Spleen (tissue), 7 donors: ENCODE results near the gene NKAIN2.

ENCODE experiments used
- POLR2AphosphoS5 ChIP-seq, 3 donors: sonication (generic); formaldehyde crosslinking; IDR thresholded peaks; one replicate each; pipeline ENCODE4 v1.5.1; 2017; ENCODE audit warnings: antibody characterized with exemption in 3 of 3
- TF ChIP-seq, protein P1 (sequence below), 11 experiments: fragments of 200-600 bp in 7 of 11; fragments of 450-650 bp in 4 of 11; sonication (generic) in 4 of 11; IDR thresholded peaks in 8 of 11; conservative IDR thresholded peaks in 3 of 11; 1 replicate in 7 of 11; 2 replicates in 4 of 11; pipeline versions ENCODE4 v1.4.0 to v1.8.0; 2016 to 2021; ENCODE audit warnings: antibody characterized with exemption in 11 of 11, inconsistent platforms in 4 of 11, mild to moderate bottlenecking in 1 of 11
- donor health status: DM: no; HTN: no; CAD: no; lungs with moderate emphysema.
- donor health status: DM: no; HTN: no; CAD: no.
- donor health status: DM: no; HTN: no; CAD: no.

DNA sequence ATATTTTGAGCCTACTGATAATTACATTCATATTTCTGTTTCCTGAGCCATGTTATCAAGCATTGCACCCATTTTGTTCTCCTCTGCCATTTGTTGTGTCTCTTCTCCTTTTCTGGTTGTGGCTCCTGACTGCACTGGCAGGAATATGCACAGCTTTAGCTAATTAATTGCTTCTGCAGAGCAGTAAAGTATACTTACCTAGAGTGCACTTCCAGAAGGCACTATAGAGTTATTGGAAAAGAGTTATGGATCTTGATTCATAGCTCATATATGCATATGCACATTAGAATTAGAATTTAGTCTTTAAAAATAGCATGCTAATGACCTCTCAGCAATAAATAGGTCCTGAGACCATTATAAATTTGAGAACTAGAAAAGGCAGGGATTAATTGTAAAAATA lies 262.6 kb downstream of the NKAIN2 start:
- TF ChIP-seq POLR2AphosphoS5 (IDR thresholded peaks at IDR 0.05) = no peak
- TF ChIP-seq, protein P1, sequence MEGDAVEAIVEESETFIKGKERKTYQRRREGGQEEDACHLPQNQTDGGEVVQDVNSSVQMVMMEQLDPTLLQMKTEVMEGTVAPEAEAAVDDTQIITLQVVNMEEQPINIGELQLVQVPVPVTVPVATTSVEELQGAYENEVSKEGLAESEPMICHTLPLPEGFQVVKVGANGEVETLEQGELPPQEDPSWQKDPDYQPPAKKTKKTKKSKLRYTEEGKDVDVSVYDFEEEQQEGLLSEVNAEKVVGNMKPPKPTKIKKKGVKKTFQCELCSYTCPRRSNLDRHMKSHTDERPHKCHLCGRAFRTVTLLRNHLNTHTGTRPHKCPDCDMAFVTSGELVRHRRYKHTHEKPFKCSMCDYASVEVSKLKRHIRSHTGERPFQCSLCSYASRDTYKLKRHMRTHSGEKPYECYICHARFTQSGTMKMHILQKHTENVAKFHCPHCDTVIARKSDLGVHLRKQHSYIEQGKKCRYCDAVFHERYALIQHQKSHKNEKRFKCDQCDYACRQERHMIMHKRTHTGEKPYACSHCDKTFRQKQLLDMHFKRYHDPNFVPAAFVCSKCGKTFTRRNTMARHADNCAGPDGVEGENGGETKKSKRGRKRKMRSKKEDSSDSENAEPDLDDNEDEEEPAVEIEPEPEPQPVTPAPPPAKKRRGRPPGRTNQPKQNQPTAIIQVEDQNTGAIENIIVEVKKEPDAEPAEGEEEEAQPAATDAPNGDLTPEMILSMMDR (IDR thresholded peaks at IDR 0.05 in 8 of 11, conservative IDR thresholded peaks at IDR 0.05 in 3 of 11) = no peak
